Measurements from ENCODE around the gene AKR1B15.

- TF ChIP-seq POLR2AphosphoS5 (IDR thresholded peaks at IDR 0.05) (no peak), CTCF (IDR thresholded peaks at IDR 0.05) (peak; percentile 49 to 63 (median 60)), POLR2A (IDR thresholded peaks at IDR 0.05; ENCODE audit: low read depth) (no peak), EP300 (IDR thresholded peaks at IDR 0.05) (no peak)
These were observed 35.6 kb upstream of the AKR1B15 start for GRCh38 chr7:134513169-134513752.

Measured in esophagus muscularis mucosa (tissue), 4 donors.